ENCODE results near the gene MRPS15.
"Not testable (repeated sequence)": the region's sequence is repeated elsewhere in the genome, so short reads cannot be mapped to it uniquely, and the experiment has no call there.

MRPS15 gene

GRCh38 chr1:36463803-36464604, at the start of gene MRPS15:
Gene MRPS15 (minus strand): TSS chr1:36464384. CDS start chr1:36464275, 109 bp downstream.
- DNase-seq: peak; percentile 75

GRCh38 chr1:36512842-36513241, 48.7 kb upstream of the MRPS15 start:
- DNase-seq: no peak

DNA sequence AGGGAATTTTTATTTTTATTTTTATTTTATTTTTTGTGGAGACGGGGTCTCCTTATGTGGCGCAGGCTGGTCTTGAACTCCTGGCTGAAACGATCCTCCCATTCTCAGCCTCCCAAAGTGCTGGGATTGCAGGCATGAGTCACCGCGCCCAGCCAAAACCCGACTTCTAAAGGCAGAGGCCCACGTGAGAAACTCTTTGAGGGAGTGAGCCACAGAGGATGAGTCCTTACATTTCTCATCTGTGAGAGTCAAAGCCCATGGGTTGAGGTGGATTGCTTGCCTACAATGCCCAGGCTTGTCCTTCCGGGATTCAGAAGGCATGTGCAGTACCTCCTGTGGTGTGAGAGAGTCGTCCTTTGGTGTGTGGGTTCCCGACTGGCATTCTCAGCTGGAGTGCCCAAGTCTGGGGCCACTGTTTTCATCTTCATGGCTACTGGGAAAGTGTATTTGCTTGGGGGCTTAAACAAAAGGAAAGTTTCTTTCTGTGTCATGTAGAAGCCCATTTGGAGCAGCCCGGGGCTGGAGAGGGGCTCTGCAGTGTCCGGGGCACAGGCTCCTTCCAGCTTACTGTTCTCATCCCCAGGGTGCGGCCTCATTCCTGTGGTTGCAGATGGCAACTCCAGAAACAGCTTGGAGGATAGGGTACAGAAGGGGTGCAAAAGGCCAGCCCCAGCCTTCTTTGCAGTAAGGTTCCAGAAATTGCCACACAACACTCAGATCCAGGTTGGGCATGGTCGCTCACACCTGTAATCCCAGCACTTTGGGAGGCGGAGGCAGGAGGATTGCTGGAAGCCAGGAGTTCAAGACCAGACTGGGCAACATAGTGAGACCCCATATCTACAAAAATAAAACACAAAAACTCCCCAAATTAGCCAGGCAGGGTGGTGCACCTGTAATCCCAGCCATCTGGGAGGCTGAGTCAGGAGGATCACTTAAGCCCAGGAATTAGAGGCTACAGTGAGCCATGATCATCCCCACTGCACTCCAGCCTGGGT, 47.9 kb upstream of the MRPS15 start:
- no peak for DNase-seq

DNA sequence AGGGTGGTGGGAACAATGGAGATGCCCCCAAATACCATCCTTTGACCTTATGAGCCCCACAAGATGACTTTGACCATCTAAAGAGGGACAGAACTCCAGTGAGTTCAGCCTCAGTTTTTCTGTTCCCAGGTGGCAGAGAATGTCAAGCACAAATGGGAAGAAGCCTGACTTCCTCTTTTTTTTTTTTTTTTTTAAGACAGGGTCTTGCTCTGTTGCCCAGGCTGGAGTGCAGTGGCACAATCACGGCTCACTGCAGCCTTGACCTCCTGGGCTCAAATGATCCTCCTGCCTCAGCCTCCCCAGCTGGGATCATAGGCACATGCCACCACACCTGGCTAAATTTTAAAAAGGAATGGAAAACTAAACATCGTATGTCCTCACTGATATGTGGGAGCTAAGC, 47.0 kb upstream of the MRPS15 start:
- not testable (repeated sequence) for DNase-seq

DNA sequence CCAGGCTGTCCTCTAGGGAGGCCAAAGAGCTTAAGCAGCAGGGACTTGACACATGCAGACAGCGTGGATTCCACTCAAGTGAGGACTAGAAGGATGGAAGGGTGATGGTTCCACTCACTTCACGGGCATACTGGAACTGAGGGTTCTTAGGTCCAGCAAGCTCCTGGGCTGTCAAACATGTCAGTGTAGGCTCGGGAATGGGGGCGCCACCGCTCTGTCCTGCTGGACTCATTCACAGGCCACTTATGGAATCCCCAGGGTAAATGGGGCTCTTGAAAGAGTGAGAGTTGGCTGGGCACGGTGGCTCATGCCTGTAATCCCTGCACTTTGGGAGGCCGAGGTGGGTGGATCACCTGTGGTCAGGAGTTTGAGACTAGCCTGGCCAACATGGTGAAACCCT, 46.2 kb upstream of the MRPS15 start:
- no peak for DNase-seq

GRCh38 chr1:36508257-36508656, 44.1 kb upstream of the MRPS15 start:
- no peak for DNase-seq

DNA sequence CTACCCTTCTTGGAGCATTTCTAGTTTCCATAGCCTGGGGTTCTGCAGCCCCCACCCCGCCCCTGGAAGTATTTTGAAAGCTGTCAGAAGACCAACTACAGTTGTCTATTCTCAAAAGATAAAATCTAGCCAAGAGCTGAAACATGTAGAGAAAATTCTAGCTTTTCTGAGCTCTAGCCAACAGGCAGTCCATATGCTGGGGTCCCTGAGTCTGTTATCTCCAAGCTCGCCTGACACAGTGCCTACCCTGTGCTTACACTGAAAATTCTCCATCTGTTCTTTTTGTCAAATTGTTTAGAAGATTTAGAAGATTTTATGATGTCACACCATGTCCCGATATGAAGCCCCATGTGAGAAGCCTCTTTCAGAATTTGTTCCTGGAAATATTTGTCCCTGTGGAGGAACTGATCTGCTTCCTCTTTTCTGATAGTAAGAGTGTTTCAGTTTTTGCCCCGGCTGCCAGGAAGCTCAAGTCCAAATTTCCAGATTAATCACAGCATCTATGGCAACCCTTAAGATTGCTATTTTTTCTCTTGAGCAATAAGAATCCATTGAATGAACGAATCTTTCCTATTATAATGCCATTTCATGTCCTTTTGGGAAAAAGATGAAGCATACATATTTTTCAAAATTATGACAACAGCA, 42.2 kb upstream of the MRPS15 start:
- no peak for DNase-seq

DNA sequence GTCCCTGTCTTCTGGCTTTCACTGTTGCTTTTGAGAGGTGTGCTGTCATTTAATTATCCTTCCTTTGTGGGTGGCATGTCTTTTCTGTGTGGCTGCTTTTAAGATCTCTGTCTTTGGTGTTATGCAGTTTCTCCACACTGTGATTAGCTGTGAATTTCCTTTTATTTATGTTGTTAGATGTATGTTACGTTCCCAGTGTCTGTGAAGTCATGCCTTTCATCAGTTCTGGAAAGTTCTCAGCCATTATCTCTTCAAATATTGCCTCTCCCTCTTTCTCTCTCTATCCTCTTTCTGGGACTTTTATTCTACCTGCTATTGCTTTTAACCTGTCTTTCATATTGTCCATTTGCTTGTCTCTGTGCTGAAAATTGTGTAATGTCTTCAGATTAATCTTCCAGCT, 39.5 kb upstream of the MRPS15 start:
- DNase-seq: no peak

GRCh38 chr1:36503159-36503558, 39.0 kb upstream of the MRPS15 start:
- no peak for DNase-seq

DNA sequence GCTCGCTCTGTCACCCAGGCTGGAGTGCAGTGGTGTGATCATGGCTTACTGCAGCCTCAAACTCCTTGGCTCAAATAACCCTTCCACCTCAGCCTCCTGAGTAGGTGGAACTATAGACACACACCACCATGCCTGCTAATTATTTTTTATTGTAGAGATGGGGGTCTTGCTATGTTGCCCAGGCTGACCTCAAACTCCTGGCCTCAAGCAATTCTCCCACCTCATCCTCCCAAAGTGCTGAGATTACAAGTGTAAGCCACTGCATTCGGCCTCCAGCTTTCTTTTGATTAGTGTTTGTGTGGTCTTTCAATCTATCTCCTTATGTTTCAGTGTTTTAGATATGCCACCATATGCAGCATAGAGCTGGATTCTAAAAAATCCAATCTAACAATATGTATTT, 38.4 kb upstream of the MRPS15 start:
- DNase-seq: no peak

GRCh38 chr1:36501911-36502310, 37.7 kb upstream of the MRPS15 start:
- not testable (repeated sequence) for DNase-seq

GRCh38 chr1:36497207-36497606, 33.0 kb upstream of the MRPS15 start:
- DNase-seq: no peak

DNA sequence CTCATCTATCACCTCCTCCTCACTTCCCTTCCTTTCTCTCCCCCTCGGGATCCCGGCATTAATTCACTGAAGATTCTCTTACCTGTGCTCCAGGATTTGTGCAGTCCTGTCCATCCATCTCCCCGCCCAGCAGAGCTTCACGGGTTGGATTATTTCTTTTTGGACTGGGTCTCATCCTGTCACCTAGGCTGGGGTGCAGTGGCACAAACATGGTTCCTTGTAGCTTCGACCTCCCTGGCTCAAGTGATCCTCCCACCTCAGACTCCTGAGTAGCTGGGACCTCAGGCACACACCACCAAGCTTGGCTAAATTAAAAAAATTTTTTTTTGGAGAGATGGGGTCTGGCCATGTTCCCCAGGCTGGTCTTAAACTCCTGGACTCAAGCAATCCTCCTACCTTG, 30.8 kb upstream of the MRPS15 start:
- no peak for DNase-seq

DNA sequence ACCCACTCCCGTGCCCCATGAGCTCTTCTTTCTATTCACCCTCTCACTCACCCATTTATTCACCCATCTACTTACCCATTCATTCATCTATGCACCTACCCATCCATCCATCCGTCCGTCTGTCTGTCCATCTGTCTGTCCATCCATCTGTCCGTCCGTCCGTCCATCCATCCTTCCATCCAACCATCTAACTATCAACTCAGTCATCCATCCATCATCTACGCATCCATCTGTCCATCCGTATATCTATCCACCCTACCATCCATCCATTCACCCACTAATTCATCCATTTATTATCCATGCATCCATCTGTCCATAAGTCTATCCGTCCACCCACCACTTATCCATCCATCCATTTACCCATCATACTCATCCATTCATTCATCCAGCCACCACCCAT, 29.3 kb upstream of the MRPS15 start:
- no peak for DNase-seq

- DNase-seq: no peak
Observed at GRCh38 chr1:36492491-36492890, 28.3 kb upstream of the MRPS15 start.

DNA sequence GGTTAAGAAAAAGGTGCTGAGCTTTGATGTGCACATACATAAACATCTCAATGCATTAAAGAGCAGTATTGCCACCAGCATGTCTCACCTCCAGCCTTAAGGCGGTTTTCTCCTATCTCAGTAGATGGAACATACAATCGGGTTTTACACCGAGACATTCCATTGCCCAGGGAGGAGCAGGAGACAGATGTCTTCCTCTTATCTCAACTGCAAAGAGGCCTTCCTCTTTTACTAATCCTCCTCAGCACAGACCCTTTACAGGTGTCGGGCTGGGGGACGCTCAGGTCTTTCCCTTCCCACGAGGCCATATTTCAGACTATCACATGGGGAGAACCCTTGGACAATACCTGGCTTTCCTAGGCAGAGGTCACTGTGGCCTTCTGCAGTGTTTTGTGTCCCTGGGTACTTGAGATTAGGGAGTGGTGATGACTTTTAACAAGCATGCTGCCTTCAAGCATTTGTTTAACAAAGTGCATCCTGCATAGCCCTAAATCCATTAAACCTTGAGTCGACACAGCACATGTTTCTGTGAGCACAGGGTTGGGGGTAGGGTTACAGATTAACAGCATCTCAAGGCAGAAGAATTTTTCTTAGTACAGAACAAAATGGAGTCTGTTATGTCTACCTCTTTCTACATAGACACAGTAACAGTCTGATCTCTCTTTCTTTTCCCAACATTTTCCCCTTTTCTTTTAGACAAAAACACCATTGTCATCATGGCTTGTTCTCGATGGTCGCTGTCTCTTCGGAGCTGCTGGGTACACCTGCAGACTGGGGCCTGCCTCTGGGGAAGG, 25.3 kb upstream of the MRPS15 start:
- not testable (repeated sequence) for DNase-seq

DNA sequence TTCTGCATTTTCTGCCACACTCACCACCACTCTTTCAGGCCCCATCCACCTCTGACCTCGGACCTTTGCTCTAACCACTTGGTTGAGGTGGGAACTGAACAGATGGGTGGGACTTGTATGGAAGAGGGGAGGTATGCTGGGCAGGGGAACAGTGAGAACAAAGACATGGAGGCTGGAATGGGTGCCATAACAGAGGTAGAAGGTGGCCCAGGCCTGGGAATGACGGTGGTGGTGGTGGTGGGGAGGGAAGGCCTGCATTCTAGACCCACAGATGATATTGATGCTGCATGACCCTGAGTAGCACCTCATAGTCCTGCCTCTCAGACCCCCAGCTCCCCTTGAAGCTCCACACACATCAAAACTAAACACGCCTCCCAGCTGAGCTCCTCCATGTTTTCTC, 23.7 kb upstream of the MRPS15 start:
- no peak for DNase-seq

DNA sequence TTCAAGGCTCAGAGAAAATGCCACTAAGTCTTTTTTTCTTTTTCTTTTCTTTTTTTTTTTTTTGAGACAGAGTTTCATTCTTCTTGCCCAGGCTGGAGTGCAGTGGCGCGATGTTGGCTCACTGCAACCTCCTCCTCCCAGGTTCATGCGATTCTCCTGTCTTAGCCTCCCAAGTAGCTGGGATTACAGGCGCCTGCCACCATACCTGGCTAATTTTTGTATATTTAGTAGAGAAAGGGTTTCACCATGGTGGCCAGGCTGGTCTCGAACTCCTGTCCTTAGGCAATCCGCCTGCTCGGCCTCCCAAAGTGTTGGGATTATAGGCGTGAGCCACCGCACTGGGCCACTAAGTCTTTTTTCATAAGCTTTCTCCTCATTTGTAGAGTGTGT, 23.1 kb upstream of the MRPS15 start:
- DNase-seq: not testable (repeated sequence)

GRCh38 chr1:36486439-36487335, 22.5 kb upstream of the MRPS15 start:
- no peak for DNase-seq

GRCh38 chr1:36486093-36486438, 21.9 kb upstream of the MRPS15 start:
- DNase-seq: no peak

- no peak for DNase-seq
Observed at GRCh38 chr1:36484099-36484498, 19.9 kb upstream of the MRPS15 start.

All from NCI-H187 treated with DMSO at 0.1 percent for 48 hours (cell line).